GM19351 (cell line): Measurements from ENCODE around the gene TCP11L1.

Experiments
- ATAC-seq: cut with Tn5 transposase; IDR thresholded peaks from one replicate; pipeline ENCODE4 v1.9.1; 2021; ENCODE audit warnings: mild to moderate bottlenecking, moderate library complexity; ENCODE audit not compliant: unreplicated experiment

The TCP11L1 gene, protein sequence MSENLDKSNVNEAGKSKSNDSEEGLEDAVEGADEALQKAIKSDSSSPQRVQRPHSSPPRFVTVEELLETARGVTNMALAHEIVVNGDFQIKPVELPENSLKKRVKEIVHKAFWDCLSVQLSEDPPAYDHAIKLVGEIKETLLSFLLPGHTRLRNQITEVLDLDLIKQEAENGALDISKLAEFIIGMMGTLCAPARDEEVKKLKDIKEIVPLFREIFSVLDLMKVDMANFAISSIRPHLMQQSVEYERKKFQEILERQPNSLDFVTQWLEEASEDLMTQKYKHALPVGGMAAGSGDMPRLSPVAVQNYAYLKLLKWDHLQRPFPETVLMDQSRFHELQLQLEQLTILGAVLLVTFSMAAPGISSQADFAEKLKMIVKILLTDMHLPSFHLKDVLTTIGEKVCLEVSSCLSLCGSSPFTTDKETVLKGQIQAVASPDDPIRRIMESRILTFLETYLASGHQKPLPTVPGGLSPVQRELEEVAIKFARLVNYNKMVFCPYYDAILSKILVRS

GRCh38 chr11:33039274-33040032, at the start of gene TCP11L1:
TSS of gene TCP11L1 (plus strand) at chr11:33039572. CDS start at chr11:33043774, 4,202 bp downstream.
- peak; percentile 73 for ATAC-seq

GRCh38 chr11:32990481-32990880, 48.9 kb upstream of the TCP11L1 start:
- no peak for ATAC-seq

- ATAC-seq: no peak
Measured at GRCh38 chr11:32991427-32991826, 47.9 kb upstream of the TCP11L1 start.

- ATAC-seq: no peak
Measured at GRCh38 chr11:32991898-32992297, 47.5 kb upstream of the TCP11L1 start.

- no peak for ATAC-seq
Measured at GRCh38 chr11:33000181-33000580, 39.2 kb upstream of the TCP11L1 start.

DNA sequence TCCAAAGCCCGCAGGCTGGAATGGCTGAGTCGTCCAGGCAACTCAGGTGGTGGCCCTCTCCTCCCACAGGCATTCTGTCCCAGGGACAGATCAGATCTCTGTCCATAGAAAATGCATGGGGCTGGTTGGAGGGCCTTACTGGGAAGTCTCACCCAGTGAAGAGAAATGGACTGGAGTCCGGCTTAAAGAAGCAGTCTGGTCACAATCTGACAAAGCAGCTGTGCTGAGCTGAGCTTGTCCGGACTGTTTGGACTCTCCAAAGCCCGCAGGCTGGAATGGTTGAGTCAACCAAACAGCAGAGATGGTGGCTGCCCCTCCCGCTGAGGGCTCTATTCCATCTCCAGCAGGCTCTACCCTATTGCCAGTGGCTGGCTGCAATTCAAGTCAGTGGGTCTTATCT, 38.1 kb upstream of the TCP11L1 start:
- no peak for ATAC-seq

GRCh38 chr11:33001751-33002542, 37.4 kb upstream of the TCP11L1 start:
- no peak for ATAC-seq

- ATAC-seq: no peak
Measured at GRCh38 chr11:33005175-33005574, 34.2 kb upstream of the TCP11L1 start.

DNA sequence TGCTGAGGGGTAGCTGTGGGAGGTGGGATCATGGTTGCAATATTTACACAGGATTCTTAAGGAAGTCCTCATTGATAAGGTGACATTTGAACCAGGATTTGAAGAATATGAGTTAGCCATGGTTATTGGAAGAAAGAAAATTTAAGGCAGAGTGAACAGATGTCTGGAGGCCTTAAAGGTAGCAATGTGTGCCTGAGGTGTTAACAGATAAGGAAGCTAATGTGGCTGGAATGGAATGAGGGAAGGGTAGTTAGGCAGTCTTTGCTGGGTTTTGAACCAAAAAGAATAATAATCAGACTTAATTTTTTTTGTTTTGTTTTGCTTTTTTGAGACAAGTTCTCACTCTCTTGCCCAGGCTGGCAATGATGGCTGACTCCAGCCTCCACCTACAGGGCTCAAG, 33.4 kb upstream of the TCP11L1 start:
- no peak for ATAC-seq

- no peak for ATAC-seq
Measured at GRCh38 chr11:33013755-33014154, 25.6 kb upstream of the TCP11L1 start.

DNA sequence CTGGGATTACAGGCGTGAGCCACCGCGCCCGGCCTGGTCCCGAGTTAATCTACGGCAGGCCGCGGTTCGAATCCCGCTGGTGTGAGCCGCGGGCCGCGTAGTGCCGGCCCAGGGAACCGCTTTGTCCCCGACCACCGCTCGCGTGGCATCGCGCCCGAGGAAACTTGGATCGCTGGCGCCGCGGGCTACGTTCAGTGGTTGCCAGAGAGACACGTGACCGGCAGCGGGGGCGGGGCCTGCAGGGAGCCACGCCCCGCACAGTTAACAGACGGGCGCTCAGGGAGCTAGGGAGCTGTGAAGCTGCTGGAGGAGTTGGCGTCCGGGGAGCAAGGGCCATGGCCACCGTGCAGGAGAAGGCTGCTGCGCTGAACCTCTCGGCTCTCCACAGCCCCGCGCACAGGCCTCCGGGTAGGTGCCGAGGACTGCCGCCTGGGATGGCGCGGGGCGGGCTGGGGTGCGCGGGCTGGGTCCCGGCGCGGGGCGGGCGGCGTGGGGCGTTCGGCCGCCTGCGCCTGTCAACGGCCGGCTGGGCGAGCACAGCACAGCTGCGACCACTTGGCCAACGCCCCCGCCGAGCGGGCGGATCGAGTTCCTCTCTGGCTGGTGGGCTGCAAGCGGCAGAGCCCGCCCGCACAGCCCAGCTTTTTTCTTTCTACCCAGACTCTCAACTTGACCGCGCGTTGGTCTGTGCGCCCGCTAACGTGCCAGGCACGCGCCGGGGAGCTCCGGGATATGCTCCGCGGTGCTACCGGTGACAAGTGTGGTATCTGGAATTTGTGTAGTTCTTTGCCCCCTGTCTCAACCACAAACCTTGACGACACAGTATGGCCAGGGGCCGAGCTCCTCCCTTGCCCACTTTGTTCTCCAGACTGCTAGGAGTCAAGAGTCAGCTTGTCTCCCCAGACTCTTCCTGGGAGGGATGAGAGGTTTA, 23.5 kb upstream of the TCP11L1 start, which contains the start of gene DEPDC7:
Gene DEPDC7 (plus strand): TSS at position 258 of the 931 bp plus-strand sequence. CDS start 78 bp downstream, at position 336.
- peak; percentile 68 for ATAC-seq

DNA sequence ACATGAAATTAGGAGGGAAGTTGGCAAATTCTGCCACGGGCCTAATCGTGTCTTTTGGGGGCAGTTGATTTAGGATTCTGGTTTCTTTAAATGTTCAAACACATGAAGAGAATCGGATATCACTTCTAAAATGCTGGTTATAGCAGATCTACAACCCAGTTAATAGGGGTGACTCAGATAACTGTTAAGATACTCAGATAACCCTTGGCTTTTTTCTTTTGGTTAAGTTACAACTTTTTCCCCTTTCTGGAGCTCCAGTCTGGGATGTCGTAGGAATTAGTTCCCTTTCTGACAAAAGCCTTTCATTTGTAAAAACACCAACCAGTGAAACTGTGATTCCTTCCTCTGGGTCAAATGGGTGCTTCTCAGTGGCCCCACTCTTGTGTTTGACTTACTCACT, 22.7 kb upstream of the TCP11L1 start:
- ATAC-seq: no peak

DNA sequence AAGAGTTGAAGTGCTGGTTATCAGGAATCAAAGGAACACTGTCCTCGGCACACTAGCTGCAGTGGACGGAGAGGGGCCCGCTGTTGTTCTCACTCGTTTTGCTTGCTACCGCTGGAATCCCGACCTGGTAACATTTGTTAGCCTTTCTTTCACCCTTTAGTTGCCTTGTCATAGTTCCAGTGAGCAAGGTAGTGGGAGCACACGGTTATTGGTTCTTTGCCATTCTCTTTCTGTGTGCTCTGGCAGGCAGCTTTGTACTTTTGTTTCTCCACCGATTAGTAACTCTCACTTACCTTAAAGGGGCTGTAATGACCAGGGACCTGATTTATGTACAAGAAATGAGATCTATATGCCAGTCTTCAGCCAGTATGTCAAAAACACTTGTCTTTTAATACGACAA, 21.9 kb upstream of the TCP11L1 start:
- ATAC-seq: no peak

DNA sequence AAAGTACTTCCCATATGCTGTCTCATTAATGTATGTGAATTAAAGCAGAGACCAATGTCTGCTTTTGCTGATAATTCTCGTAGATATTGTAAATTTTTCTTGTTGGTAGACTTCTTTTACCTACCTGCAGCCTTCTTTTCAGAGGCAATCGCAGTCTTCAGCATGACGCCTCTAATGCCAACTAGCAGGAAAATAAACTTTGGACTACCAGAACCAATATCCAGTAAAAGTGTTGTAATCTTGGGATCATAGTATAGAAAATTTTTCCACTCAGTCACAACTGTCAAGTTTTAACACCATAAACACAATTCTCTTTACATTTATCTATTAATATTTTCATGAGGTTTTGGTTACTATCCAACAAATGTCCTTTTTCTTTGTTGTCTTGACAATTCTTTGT, 21.4 kb upstream of the TCP11L1 start:
- no peak for ATAC-seq

DNA sequence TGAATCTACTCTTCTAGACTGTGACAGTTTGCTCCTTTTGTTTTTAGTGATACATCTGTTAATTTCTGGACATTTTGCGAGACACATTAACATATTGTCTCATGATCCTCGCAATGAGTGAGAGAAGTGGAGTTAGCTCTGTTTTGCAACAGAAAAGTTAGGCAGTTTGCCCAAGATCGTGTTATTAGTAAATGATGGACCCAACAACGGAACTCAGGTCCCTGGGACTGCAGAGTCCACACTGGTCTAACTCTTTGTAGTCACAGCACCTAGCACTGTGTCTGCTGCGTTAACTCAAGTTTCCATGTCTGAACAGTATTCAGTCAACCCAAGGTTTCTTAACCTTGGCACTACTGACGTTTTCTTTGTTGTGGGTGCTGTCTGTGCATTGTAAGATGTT, 20.5 kb upstream of the TCP11L1 start:
- no peak for ATAC-seq

DNA sequence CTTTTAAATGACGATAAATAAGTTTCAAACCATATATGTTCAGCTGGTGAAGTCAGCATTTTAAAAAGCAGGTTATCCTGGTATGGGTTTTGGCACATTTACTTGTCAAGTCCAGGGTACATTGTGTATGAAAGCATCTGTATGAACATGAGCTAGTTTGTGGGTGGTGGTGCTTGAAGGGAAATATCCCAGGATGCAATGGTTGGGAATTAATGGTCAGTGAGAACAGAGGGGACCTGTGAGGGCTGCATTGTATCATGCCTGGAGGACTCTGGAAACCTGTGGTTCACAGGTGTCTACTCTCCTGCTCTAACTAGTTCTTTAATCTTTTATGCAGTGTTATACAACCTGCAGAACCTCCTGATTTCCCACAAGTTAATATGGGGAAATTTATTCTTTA, 17.9 kb upstream of the TCP11L1 start:
- no peak for ATAC-seq

DNA sequence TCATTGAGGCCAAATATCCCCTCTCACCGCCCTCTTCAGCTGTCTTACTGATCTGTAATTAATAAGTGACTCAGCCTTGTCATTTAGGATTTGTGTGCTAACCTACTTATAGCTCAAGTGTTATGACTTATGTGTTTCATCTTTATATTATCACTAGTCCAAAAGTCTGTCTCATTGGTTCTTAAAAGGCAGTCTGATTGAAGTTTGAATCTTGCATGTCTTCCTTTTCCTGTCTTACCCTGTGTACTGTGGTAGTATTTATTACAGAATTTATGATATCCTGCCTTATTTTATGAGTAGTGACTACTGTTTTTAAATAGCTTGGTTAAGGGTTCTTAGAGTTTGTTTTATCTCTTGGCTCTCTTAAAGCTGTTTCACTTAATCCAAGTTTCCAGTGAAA, 17.4 kb upstream of the TCP11L1 start:
- no peak for ATAC-seq

- no peak for ATAC-seq
Measured at GRCh38 chr11:33025339-33025722, 14.0 kb upstream of the TCP11L1 start.

GRCh38 chr11:33027233-33027632, 12.1 kb upstream of the TCP11L1 start:
- no peak for ATAC-seq
